ENCODE results near the gene C17orf107. TPM values are rescaled to one million over a fixed set of nuclear protein-coding genes. Genes with fewer than 3 reads are reported as not detected.

The C17orf107 gene
- polyA plus RNA-seq, 1 donor, result 1.5 TPM

GRCh38 chr17:4877089-4877488 lies 22.2 kb upstream of the C17orf107 start:
- DNase-seq, result no peak

GRCh38 chr17:4879601-4880000 lies 19.7 kb upstream of the C17orf107 start:
- DNase-seq, result no peak

DNA sequence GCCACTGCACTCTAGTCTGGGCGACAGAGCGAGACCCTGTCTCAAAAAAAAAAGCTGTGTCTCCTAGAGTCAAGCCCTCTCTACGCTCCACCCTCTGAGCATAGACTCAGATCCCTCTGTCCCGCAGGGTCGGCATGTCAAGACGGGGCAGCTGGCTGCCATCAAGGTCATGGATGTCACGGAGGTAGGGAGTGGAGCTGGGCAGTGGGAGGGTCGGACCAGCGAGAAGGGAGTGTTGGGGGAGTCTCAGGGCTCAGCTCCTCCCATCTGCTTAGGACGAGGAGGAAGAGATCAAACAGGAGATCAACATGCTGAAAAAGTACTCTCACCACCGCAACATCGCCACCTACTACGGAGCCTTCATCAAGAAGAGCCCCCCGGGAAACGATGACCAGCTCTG lies 18.5 kb upstream of the C17orf107 start:
- no peak for DNase-seq

- no peak for DNase-seq
These were observed 17.4 kb upstream of the C17orf107 start for GRCh38 chr17:4881761-4882555.

- no peak for DNase-seq
These were observed 14.8 kb upstream of the C17orf107 start for GRCh38 chr17:4884489-4884888.

DNA sequence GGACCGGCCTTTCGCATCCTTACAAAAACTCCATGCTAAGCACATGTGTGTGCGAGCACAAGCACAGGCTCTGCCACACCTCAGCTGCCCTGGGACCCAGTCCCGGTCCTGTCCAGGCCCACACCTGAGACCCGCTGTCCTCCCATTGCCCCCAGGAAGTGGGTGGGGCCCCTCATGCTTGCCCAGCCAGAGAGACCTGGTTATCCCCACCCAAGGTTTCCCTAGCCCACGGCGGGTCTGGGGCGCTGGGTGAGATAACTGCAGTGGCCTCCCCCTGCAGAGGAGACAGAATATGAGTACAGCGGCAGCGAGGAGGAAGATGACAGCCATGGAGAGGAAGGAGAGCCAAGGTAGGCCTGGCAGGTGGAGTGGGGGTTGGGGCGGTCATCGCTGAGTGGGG lies 12.5 kb upstream of the C17orf107 start:
- no peak for DNase-seq

- no peak for DNase-seq
These were observed 11.8 kb upstream of the C17orf107 start for GRCh38 chr17:4887581-4887980.

- DNase-seq, result no peak
These were observed 7.6 kb upstream of the C17orf107 start for GRCh38 chr17:4891411-4892410.

GRCh38 chr17:4892499-4893221 lies 6.7 kb upstream of the C17orf107 start:
- no peak for DNase-seq

GRCh38 chr17:4893272-4893671 lies 6.1 kb upstream of the C17orf107 start:
- DNase-seq, result no peak

DNA sequence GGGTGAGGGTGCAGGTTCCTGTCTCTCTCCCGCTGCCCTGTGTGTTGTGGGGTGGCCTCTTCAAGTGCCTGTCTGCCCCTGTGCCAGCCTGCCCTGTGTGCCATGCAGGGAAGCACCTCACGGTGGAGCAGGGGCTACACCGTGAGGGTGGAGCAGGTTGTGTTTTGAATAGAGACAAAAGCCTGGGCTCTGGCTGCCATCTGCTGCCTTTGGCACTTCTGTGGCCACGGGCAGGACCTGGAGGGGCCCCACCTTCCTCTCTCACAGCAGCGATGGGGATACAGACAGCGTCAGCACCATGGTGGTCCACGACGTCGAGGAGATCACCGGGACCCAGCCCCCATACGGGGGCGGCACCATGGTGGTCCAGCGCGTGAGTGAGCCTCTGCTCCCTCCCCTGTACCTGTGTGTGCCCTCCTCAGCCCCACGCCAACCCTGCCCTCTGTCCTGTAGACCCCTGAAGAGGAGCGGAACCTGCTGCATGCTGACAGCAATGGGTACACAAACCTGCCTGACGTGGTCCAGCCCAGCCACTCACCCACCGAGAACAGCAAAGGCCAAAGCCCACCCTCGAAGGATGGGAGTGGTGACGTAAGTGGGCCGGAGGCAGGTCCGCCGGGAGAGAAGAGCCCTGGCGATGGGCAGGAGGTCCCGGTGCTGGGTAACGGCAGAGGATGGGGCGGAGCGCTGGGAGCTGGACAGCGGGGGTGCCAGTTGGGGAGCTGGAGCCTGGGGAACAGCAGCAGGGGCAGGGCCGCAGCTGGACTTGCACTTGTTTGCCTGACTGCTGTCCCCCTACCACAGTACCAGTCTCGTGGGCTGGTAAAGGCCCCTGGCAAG lies 5.4 kb upstream of the C17orf107 start:
- DNase-seq, result no peak

DNA sequence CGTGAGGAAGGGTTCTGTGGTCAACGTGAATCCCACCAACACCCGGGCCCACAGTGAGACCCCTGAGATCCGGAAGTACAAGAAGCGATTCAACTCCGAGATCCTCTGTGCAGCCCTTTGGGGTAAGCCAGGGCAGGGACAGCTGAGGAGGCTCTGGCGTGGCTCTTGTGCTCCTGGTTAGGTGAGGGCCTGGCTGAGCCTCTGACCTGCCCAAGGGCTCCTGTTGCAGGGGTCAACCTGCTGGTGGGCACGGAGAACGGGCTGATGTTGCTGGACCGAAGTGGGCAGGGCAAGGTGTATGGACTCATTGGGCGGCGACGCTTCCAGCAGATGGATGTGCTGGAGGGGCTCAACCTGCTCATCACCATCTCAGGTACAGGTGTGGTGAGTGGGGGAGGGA lies 4.2 kb upstream of the C17orf107 start:
- DNase-seq, result no peak

DNA sequence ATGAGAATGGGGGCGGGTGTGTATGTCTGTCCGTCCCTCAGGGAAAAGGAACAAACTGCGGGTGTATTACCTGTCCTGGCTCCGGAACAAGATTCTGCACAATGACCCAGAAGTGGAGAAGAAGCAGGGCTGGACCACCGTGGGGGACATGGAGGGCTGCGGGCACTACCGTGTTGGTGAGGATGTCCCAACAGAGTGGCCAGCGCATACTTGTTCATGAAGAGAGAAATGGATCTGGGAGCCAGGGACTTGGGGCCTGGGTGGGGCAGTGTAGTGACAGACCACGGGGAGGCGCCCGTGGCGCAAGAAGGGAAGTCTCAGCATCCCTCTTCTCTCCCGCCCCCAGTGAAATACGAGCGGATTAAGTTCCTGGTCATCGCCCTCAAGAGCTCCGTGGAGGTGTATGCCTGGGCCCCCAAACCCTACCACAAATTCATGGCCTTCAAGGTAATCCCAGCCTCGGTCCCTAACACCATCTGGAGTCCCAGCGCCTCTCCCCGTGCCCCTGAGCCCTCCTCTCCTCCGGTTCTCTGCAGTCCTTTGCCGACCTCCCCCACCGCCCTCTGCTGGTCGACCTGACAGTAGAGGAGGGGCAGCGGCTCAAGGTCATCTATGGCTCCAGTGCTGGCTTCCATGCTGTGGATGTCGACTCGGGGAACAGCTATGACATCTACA lies 3.5 kb upstream of the C17orf107 start:
- no peak for DNase-seq

DNA sequence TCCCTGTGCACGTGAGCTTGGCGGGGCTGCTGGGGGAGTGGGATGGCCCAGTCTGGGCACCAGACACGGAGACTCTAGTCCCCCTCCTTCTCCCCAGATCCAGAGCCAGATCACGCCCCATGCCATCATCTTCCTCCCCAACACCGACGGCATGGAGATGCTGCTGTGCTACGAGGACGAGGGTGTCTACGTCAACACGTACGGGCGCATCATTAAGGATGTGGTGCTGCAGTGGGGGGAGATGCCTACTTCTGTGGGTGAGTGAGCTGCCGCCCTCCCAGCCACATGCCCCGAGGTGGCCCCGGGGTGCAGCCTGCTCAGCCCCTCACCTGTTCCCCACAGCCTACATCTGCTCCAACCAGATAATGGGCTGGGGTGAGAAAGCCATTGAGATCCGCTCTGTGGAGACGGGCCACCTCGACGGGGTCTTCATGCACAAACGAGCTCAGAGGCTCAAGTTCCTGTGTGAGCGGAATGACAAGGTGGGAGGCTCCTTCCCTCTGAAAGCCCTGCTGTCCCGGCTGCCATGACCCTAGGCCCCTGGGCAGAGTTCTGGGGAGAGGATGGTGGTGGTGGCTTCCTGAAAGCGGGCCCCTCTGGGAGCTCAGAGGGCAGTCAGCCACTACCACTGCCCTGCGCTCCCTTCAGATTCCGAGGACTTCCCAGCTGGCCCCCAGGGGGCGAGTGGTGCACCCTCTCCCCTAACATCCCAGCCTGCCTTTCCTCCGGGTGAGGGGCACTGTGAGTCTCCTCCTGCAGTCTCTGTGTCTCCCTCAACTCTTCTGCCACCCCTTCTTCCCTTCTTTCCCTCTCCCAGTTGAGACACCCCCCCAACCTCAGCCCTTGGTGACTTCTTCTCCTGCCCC lies 2.8 kb upstream of the C17orf107 start:
- DNase-seq, result no peak

- no peak for DNase-seq
These were observed 2.1 kb upstream of the C17orf107 start for GRCh38 chr17:4897198-4897687.

GRCh38 chr17:4897785-4898184 lies 1.6 kb upstream of the C17orf107 start:
- no peak for DNase-seq

- DNase-seq, result no peak
These were observed 985 bp upstream of the C17orf107 start for GRCh38 chr17:4898351-4898750.

GRCh38 chr17:4898927-4899326 lies 409 bp upstream of the C17orf107 start:
- DNase-seq, result no peak

DNA sequence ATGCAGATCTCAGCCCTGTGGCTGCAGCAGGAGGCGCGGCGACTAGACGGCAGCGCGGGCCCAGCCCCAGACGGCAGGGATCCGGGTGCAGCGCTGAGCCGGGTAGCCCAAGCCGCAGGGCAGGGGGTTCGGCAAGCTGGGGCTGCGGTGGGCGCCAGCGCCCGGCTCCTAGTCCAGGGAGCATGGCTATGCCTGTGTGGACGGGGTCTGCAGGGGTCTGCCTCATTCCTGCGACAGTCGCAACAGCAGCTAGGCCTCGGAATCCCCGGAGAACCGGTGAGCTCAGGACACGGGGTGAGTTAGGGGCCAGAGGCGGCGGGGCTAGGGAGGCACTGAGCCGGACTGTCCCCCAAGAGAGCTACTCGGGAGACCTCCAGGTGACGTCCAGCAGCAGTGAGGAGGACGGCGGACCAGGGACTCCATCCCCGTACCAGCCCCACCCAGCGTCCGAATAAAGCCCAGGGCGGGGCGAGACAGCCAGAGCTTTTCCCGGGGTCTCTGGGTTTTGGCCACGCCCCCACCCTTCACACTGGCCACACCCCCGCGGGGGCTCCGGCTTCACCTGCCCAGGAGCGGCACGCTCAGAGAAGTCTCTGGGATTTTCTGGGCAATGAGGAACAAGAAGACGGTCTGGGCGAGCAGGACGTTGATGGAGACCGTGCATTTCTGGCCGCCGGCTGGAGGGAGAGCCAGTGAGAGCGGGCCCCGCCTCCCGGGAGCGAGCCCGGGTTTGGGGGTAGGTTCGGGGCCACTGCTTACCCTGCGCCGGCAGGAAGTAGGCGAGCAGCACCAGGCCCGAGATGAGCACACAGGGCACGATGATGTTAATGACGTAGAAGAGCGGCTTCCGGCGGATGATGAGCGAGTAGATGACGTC lies 1.1 kb downstream of the C17orf107 start:
- DNase-seq, result peak; percentile 61

All from hindlimb muscle (tissue), 1 donor.